Heart left ventricle (tissue), 13 donors: ENCODE results near the gene GAB3.

Experiments
- POLR2A ChIP-seq, 2 donors: fragments of 450-650 bp; IDR thresholded peaks; one replicate each; pipeline ENCODE4 v1.6.1; 2017; ENCODE audit warnings: antibody characterized with exemption in 2 of 2, mild to moderate bottlenecking in 2 of 2, moderate library complexity in 2 of 2
- TF ChIP-seq, protein P1 (sequence below), 12 donors: fragments of 200-600 bp; sonication (generic) in 4 of 12; IDR thresholded peaks; one replicate each; pipeline versions ENCODE4 v1.5.0 to v1.8.0; 2018 to 2022; ENCODE audit warnings: antibody characterized with exemption in 12 of 12, mild to moderate bottlenecking in 5 of 12
- donor health status: ischemic (EF 13 %, LVEDD 7.1; RV severe dilation, severe dysfunction).
- donor health status: DM: no; HTN: yes; CAD: no.
- donor health status: DM: no; HTN: no; CAD: no.
- donor health status: ischemic (EF 25% LVEDD 6.9; RV normal size, moderate dysfunction).
- donor health status: ischemic (EF 25% LVEDD 5.7; RV mildly dilated, moderate dysfunction).
- donor health status: ischemic (EF 35%, LVEDD 5.7; RV mildly dilated, moderate dysfunction).
- donor health status: nonischemic (EF 11% LVEDD 7.7; RV severe dilation, severe dysfunction).
- donor health status: DM: yes; HTN: yes; CAD: no.
- donor health status: PGD.
- donor health status: ischemic (EF 29% LVEDD 5.4; RV normal size, mild dysfunction).
- donor health status: nonischemic (EF 23%, LVEDD 6.1; RV moderate dilation, normal function).

- TF ChIP-seq, protein P1, sequence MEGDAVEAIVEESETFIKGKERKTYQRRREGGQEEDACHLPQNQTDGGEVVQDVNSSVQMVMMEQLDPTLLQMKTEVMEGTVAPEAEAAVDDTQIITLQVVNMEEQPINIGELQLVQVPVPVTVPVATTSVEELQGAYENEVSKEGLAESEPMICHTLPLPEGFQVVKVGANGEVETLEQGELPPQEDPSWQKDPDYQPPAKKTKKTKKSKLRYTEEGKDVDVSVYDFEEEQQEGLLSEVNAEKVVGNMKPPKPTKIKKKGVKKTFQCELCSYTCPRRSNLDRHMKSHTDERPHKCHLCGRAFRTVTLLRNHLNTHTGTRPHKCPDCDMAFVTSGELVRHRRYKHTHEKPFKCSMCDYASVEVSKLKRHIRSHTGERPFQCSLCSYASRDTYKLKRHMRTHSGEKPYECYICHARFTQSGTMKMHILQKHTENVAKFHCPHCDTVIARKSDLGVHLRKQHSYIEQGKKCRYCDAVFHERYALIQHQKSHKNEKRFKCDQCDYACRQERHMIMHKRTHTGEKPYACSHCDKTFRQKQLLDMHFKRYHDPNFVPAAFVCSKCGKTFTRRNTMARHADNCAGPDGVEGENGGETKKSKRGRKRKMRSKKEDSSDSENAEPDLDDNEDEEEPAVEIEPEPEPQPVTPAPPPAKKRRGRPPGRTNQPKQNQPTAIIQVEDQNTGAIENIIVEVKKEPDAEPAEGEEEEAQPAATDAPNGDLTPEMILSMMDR (IDR thresholded peaks at IDR 0.05): no peak
- TF ChIP-seq POLR2A (IDR thresholded peaks at IDR 0.05): no peak
Measured at GRCh38 chrX:154696676-154697045, 54.2 kb downstream of the GAB3 start.
